Neural progenitor cell (in vitro differentiated cells): ENCODE results near the gene TNFRSF8. TPM values are rescaled to one million over a fixed set of nuclear protein-coding genes. Genes with fewer than 3 reads are reported as not detected.

Experiments
- DNase-seq: peaks from one replicate; pipeline ENCODE4 v3.0.0-alpha.2; 2016; ENCODE audit warnings: low spot score
- H2AFZ ChIP-seq: fragments of 200-600 bp; sonication (generic); replicated peaks from 2 replicates; pipeline ENCODE4 v1.6.1; 2016; ENCODE audit warnings: antibody characterized with exemption
- H3F3A ChIP-seq: fragments of 200-600 bp; sonication (generic); 2 replicates; pipeline ENCODE4 v1.6.1; 2016; ENCODE audit warnings: antibody characterized with exemption, low read depth
- H3K27ac ChIP-seq: fragments of 200-600 bp; sonication (generic); 2 replicates; pipeline ENCODE4 v1.5.1; 2016; ENCODE audit warnings: mild to moderate bottlenecking
- H3K27me3 ChIP-seq: fragments of 200-600 bp; sonication (generic); 2 replicates; pipeline ENCODE4 v1.6.1; 2016; ENCODE audit warnings: mild to moderate bottlenecking, moderate library complexity
- H3K36me3 ChIP-seq: fragments of 200-600 bp; sonication (generic); 2 replicates; pipeline ENCODE4 v1.5.1; 2016
- H3K4me1 ChIP-seq: fragments of 200-600 bp; sonication (generic); 2 replicates; pipeline ENCODE4 v1.6.1; 2016; ENCODE audit warnings: mixed run types
- H3K4me2 ChIP-seq: fragments of 200-600 bp; sonication (generic); 2 replicates; pipeline ENCODE4 v1.6.1; 2016
- H3K4me3 ChIP-seq: fragments of 200-600 bp; sonication (generic); 2 replicates; pipeline ENCODE4 v1.5.1; 2016
- H3K79me2 ChIP-seq: fragments of 200-600 bp; sonication (generic); 2 replicates; pipeline ENCODE4 v1.6.1; 2016; ENCODE audit warnings: low read depth
- H3K9ac ChIP-seq: fragments of 200-600 bp; sonication (generic); 2 replicates; pipeline ENCODE4 v1.6.1; 2016
- H3K9me3 ChIP-seq: fragments of 200-600 bp; sonication (generic); 2 replicates; pipeline ENCODE4 v1.5.1; 2016; ENCODE audit warnings: low read depth
- H4K20me1 ChIP-seq: fragments of 200-600 bp; sonication (generic); 2 replicates; pipeline ENCODE4 v1.6.1; 2016; ENCODE audit warnings: low read depth
- H3K27ac Mint-ChIP-seq: 3 replicates; pipeline ENCODE4 v1.8.0; 2021; ENCODE audit warnings: mixed read lengths
- H3K27me3 Mint-ChIP-seq: 2 replicates; pipeline ENCODE4 v1.8.0; 2022; ENCODE audit warnings: low read depth, mild to moderate bottlenecking, inconsistent platforms, moderate library complexity, mixed read lengths; ENCODE audit not compliant: insufficient read depth
- H3K36me3 Mint-ChIP-seq: 3 replicates; pipeline ENCODE4 v1.8.0; 2021; ENCODE audit warnings: mixed read lengths
- H3K4me1 Mint-ChIP-seq: 3 replicates; pipeline ENCODE4 v1.8.0; 2021; ENCODE audit warnings: mixed read lengths
- H3K4me3 Mint-ChIP-seq: 3 replicates; pipeline ENCODE4 v1.8.0; 2021; ENCODE audit warnings: mild to moderate bottlenecking, moderate library complexity, mixed read lengths
- H3K9me3 Mint-ChIP-seq: 3 replicates; pipeline ENCODE4 v1.8.0; 2020; ENCODE audit warnings: mixed read lengths
- CTCF ChIP-seq: fragments of 200-600 bp; sonication (generic); IDR thresholded peaks from 2 replicates; pipeline ENCODE4 v1.5.1; 2017; ENCODE audit warnings: antibody characterized with exemption, mild to moderate bottlenecking
- EZH2 ChIP-seq: fragments of 200-600 bp; sonication (generic); IDR thresholded peaks from 2 replicates; pipeline ENCODE4 v1.6.1; 2017; ENCODE audit warnings: antibody characterized with exemption, mild to moderate bottlenecking, moderate library complexity
- EZH2phosphoT487 ChIP-seq: fragments of 200-600 bp; sonication (generic); IDR thresholded peaks from 2 replicates; pipeline ENCODE4 v1.6.1; 2017; ENCODE audit warnings: antibody characterized with exemption
- total RNA-seq: library from RNA; depleted of rRNA; stranded (reverse); fragments of >200 nt; gene quantifications from 2 replicates; pipeline ENCODE4 v1.2.3, GENCODE V29; 2015; ENCODE audit warnings: low replicate concordance

TNFRSF8 gene
- total RNA-seq, 1 donor from 2014 or later, result not detected

GRCh38 chr1:12053752-12054548 lies 9.2 kb upstream of the TNFRSF8 start:
- no peak overlapping the region for H2AFZ ChIP-seq
- no peaks in the 10 kb centered on the region for H3K27me3 ChIP-seq
- H3K4me2 ChIP-seq, result no peak overlapping the region
- no peak for DNase-seq
- H3F3A ChIP-seq, result peaks cover 5% of the 10 kb centered on the region
- H3K4me1 ChIP-seq, result peaks cover 6% of the 10 kb centered on the region
- no peaks in the 10 kb centered on the region for H3K36me3 ChIP-seq
- H3K27ac Mint-ChIP-seq, result peak overlapping the region; percentile 87
- H3K27ac ChIP-seq, result no peak overlapping the region
- no peak overlapping the region for H3K4me3 ChIP-seq
- no peak for TF ChIP-seq EZH2
- no peak for TF ChIP-seq CTCF
- TF ChIP-seq EZH2phosphoT487, result no peak
- no peaks in the 10 kb centered on the region for H4K20me1 ChIP-seq
- peaks cover 10% of the 10 kb centered on the region for H3K27me3 Mint-ChIP-seq
- H3K4me3 Mint-ChIP-seq, result no peak overlapping the region
- H3K9me3 ChIP-seq, result no peaks in the 10 kb centered on the region
- H3K9ac ChIP-seq, result no peak overlapping the region
- peaks cover 21% of the 10 kb centered on the region for H3K4me1 Mint-ChIP-seq
- H3K9me3 Mint-ChIP-seq, result no peaks in the 10 kb centered on the region
- no peaks in the 10 kb centered on the region for H3K36me3 Mint-ChIP-seq
- H3K79me2 ChIP-seq, result no peaks in the 10 kb centered on the region

GRCh38 chr1:12055259-12055658 lies 7.8 kb upstream of the TNFRSF8 start:
- peaks cover 4% of the 10 kb centered on the region for H3K9me3 Mint-ChIP-seq
- H3K27ac Mint-ChIP-seq, result no peak overlapping the region
- Histone ChIP-seq H3K4me3 (no peak overlapping the region), H4K20me1 (no peaks in the 10 kb centered on the region), H3K36me3 (no peaks in the 10 kb centered on the region), H3K27ac (no peak overlapping the region), H2AFZ (no peak overlapping the region), H3F3A (no peaks in the 10 kb centered on the region), H3K9me3 (no peaks in the 10 kb centered on the region), H3K9ac (no peak overlapping the region), H3K79me2 (no peaks in the 10 kb centered on the region), H3K27me3 (peaks cover 8% of the 10 kb centered on the region), H3K4me1 (no peaks in the 10 kb centered on the region), H3K4me2 (no peak overlapping the region)
- H3K36me3 Mint-ChIP-seq, result no peaks in the 10 kb centered on the region
- H3K27me3 Mint-ChIP-seq, result peaks cover 12% of the 10 kb centered on the region
- no peak overlapping the region for H3K4me3 Mint-ChIP-seq
- no peak for TF ChIP-seq EZH2phosphoT487
- no peak for DNase-seq
- H3K4me1 Mint-ChIP-seq, result peaks cover 19% of the 10 kb centered on the region

- Histone ChIP-seq H4K20me1 (no peaks in the 10 kb centered on the region), H2AFZ (no peak overlapping the region), H3K4me1 (no peaks in the 10 kb centered on the region), H3F3A (no peaks in the 10 kb centered on the region), H3K4me3 (no peak overlapping the region), H3K27me3 (peaks cover 19% of the 10 kb centered on the region), H3K9me3 (no peaks in the 10 kb centered on the region), H3K9ac (no peak overlapping the region), H3K4me2 (no peak overlapping the region), H3K27ac (no peak overlapping the region), H3K36me3 (no peaks in the 10 kb centered on the region), H3K79me2 (no peaks in the 10 kb centered on the region)
- peaks cover 4% of the 10 kb centered on the region for H3K9me3 Mint-ChIP-seq
- H3K27me3 Mint-ChIP-seq, result peaks cover 15% of the 10 kb centered on the region
- no peak for DNase-seq
- H3K36me3 Mint-ChIP-seq, result no peaks in the 10 kb centered on the region
- H3K4me3 Mint-ChIP-seq, result no peak overlapping the region
- no peak overlapping the region for H3K27ac Mint-ChIP-seq
- TF ChIP-seq CTCF (no peak), EZH2 (no peak), EZH2phosphoT487 (no peak)
- H3K4me1 Mint-ChIP-seq, result peaks cover 19% of the 10 kb centered on the region
Observed at GRCh38 chr1:12056331-12056841, 6.7 kb upstream of the TNFRSF8 start.

- Histone ChIP-seq H4K20me1 (no peaks in the 10 kb centered on the region), H3K27ac (no peak overlapping the region), H3K36me3 (no peaks in the 10 kb centered on the region), H3K4me1 (no peaks in the 10 kb centered on the region), H3K9me3 (no peaks in the 10 kb centered on the region), H3K9ac (no peak overlapping the region), H3K27me3 (peaks cover 29% of the 10 kb centered on the region), H3K4me2 (no peak overlapping the region), H3F3A (no peaks in the 10 kb centered on the region), H3K79me2 (no peaks in the 10 kb centered on the region), H2AFZ (no peak overlapping the region), H3K4me3 (no peak overlapping the region)
- Mint-ChIP-seq H3K36me3 (no peaks in the 10 kb centered on the region), H3K4me1 (peaks cover 11% of the 10 kb centered on the region), H3K4me3 (no peak overlapping the region), H3K27me3 (peaks cover 19% of the 10 kb centered on the region), H3K9me3 (peaks cover 4% of the 10 kb centered on the region), H3K27ac (no peak overlapping the region)
- DNase-seq, result no peak
- TF ChIP-seq CTCF, result no peak
- TF ChIP-seq EZH2phosphoT487, result no peak
- TF ChIP-seq EZH2, result no peak
Observed at GRCh38 chr1:12057382-12057781, 5.7 kb upstream of the TNFRSF8 start.
